ENCODE measurements around the gene PIF1.

The PIF1 gene, protein sequence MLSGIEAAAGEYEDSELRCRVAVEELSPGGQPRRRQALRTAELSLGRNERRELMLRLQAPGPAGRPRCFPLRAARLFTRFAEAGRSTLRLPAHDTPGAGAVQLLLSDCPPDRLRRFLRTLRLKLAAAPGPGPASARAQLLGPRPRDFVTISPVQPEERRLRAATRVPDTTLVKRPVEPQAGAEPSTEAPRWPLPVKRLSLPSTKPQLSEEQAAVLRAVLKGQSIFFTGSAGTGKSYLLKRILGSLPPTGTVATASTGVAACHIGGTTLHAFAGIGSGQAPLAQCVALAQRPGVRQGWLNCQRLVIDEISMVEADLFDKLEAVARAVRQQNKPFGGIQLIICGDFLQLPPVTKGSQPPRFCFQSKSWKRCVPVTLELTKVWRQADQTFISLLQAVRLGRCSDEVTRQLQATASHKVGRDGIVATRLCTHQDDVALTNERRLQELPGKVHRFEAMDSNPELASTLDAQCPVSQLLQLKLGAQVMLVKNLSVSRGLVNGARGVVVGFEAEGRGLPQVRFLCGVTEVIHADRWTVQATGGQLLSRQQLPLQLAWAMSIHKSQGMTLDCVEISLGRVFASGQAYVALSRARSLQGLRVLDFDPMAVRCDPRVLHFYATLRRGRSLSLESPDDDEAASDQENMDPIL

DNA sequence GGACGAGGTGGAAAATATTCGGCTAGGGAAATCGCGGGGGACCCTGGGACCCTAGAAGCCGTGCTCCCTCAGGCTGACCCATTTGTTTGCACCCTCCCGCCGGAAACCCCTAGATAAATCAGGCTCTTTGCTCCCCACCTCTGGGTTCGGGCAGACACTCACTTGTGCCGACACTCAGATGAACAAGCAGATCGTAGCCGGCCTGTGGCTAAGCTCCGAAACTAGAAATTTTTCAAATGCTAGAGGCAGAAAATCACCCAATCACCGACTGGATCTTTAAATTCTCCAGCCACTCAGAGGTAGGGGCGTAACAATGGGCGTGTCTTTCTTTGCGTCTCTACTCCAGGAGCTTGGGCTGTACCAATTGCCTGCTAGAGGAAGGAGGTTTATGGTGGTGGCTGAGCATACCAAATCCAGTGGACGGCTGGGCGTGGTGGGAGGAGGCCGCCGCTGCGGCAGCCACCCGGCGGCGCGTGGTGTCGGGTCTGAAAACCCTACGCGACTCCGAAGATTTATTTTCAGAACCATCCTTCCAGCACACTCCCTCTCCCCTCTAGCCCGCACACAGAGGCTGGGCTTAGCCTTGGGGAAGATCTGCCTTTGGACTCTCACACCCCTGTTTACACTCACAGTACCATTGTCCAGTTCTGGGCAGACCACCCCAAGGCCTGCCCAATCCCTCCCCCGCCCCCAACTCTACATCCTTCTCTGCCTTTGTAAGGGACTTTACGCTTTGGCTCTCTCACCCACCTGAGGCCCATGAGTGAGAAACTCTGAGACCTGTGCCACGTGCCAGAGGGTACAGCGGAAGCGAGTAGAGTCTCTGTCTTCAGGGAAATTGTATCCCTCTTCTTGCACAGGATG is at the start of gene PIF1:
Gene PIF1 (minus strand): TSS at position 217 of the 864 bp plus-strand sequence. CDS start 1,312 bp downstream, outside the sequence.
- DNase-seq: peak in 50 of 51 donors; percentile 17 to 95 (median 74)

DNA sequence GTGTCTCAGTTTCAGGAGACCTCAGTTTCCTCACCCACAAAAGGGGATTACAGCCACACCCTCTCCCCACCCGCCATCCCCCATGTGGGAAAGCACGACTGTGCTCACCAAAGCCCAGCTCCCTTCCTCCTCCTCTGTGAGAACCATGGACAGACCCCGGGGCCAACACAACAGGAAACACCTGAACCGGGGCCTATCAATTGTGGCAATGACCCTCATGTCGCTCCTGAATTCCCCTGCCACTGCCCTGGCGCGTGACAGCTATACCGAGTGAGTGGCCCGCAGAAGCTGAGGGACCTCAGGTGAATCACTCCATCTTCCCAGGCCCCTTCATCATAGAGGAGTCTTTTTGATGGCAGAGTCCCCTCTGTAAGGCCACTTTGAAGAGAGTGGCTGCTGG is 44.9 kb upstream of the PIF1 start:
- DNase-seq: no peak

DNA sequence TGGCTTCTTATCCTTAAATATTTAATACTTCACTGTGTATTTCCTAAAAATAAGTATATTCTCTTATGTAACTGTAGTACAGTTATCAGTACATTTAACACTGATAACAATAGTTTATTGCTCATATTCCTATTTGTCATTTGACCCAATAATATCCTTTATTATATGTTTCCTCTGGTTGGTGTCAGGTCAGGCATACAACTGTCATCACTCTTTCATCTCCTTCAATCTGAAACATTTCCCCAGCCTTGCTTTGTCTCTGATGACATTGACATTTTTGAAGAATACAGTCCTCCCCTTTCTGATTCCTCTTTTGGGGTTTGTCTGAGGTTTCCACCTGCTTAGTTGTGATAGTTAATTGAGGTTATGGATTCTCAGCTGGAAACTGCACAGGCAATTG is 44.1 kb upstream of the PIF1 start:
- no peak for DNase-seq

DNA sequence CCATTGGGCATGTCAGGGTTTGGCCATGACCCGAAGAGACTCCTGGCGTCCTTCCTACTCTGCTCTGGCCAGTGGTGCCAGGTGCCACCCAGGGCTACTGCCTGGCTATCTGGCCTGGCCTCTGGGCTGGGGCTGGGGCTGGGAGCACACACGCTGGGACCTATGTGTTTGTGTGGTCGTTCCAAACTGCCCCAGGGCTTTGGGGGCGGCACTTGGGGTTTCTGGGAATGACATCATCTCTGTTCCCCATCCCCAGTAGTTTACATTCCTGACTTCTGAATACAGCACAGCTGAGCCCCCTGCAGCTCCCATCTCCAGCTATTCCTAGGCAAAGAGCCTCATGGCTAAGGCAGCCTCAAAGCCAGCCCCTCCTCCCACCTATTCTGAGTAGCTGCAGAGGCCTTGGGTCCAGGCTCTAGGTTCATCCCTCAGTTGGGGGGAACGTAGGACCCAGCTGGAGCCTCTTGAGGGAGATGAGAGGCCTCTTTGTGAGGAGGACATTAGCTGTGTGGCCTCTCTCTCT is 40.6 kb upstream of the PIF1 start:
- DNase-seq: peak in 14 of 51 donors; percentile 26 to 62 (median 48)

DNA sequence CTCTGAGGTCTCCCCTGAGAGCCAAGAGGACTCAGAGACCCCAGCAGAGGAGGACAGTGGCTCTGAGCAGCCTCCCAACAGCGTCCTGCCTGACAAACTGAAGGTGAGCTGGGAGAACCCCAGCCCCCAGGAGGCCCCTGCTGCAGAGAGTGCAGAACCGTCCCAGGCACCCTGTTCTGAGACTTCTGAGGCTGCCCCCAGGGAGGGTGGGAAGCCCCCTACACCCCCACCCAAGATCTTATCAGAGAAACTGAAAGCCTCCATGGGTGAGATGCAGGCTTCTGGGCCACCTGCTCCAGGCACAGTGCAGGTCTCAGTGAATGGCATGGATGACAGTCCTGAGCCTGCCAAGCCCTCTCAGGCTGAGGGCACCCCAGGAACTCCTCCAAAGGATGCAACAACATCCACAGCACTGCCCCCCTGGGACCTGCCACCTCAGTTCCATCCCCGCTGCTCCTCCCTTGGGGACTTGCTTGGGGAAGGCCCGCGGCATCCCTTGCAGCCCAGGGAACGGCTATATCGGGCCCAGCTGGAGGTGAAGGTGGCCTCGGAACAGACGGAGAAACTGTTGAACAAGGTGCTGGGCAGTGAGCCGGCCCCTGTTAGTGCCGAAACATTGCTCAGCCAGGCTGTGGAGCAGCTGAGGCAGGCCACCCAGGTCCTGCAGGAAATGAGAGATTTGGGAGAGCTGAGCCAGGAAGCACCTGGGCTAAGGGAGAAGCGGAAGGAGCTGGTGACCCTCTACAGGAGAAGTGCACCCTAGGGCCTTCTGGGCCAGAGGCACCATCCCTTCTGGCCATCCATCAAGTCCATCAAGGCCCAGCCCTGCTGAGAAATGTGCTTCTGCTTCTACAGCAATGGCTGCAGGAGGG is 39.9 kb upstream of the PIF1 start:
- DNase-seq: no peak

DNA sequence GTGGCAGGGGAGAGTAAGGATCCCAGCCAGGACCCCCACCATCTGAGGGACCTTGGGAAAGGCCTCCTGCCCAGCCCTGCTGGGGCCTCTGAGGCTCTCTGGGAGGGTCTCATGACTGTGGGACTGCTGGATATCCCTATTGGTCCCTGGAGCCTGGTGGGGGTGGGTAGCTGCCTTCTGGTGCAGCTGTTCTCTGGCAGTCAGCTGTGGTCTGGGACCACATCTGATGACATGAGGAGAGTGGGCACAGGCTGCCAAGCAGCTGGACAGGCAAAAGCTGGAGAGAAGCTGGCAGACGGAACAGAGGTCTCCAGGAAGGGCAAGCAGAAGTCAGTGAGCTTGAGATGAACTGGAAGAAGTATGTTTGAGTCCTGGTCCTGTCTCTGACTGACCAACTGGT is 38.6 kb upstream of the PIF1 start:
- DNase-seq: peak in 1 of 51 donors; percentile 48

DNA sequence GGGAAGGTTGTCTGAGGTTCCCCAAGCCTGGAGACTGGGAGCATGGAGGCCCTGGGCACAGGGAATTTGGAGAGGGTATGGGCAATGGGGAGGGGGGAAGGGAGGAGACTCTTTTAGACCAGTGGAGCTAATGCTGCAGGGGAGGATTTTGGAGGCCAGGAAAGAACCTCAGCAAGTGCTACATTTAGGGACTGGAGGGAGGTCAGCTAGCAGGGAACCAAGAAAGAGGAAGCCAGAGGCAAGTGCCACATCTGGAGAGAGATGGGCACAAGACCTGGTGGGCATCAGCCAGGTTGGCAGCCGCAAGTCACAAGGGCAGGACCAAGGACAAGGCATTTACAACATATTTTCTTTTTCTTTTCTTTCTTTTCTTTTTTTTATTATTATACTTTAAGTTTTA is 37.0 kb upstream of the PIF1 start:
- no peak for DNase-seq

DNA sequence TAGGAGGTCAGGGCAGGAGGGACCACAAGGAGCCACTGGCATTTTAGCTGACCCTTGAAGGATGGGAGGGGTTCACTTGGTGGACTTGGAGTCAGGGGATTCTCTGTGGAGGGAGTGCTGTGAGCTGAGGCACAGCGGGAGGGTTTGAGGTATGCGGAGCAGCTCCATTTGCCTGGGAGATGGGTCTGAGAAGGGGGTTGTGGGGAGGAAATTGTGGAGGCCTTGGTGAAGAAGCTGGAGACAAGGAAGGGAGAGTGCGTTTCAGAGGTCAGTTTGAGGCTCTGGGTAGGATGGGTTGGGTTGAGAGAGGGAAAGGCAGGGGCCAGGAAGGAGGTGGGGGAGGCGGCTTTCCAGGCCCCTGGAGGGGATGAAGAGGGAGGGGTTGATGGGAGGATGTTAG is 36.5 kb upstream of the PIF1 start:
- no peak for DNase-seq

DNA sequence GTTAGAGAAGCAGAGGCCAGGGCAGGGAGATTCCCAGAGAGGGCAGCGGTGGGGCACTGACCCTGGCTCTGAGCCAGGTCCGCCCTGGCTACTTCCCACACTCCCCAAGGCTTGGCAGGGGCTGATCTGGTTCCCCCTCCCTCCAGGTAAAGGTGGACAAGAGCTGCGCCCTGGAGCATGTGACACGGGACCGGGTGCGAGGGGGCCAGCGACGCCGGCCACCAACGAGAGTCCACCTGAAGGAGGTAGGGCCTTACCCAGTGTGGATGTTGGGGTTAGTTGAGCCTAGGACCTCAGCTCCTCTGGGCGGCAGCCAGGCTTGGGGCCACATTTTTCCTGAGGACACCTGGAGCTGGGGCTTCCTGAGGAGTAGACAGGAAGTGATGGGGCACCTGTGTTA is 35.9 kb upstream of the PIF1 start:
- DNase-seq: no peak

DNA sequence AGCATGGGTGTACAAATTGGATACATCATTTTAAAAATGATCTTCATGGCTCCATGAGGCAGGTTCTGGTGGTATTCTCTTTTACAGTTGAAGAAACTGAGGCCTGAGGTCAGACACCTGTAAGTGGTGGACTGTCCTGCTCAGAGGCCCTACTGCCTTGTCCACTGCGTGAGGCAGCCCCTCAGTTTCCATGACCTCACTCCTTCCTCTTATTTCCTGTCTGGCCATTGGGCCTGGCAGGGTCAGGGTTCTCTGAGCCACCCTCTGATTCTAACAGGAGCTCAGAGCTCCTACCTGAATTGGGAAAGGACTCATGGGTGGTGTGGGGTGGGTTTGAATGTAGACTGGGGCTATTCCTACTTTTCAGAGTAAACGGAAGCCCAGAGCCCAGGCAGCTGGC is 33.8 kb upstream of the PIF1 start:
- DNase-seq: no peak

DNA sequence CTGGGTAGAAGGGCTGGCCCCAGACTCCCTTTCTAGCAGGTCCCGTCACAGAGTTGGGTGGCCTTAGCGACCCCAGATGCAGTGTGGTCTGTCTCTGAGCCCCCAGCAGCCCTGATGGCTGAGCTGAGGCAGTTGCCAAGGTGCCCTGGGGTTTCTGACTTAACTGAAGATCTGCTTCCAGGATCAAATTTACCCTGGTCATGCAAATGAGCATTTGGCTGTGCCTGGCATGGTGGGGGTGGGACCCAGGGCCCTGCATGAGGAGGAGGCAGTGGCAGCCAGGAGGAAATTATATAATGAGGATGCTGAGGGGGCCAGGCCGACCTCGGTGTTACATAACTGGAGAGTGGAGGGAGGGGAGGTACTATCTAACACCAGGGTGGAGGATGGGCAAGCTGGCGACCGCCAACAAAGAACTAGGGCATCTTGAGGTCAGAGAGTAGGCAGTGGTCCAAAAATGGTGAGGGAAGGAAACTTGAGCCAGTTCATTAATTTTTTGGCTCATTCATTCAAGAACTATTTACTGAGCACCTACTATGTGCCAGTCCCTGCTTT is 32.7 kb upstream of the PIF1 start:
- peak in 20 of 51 donors; percentile 11 to 63 (median 33) for DNase-seq

DNA sequence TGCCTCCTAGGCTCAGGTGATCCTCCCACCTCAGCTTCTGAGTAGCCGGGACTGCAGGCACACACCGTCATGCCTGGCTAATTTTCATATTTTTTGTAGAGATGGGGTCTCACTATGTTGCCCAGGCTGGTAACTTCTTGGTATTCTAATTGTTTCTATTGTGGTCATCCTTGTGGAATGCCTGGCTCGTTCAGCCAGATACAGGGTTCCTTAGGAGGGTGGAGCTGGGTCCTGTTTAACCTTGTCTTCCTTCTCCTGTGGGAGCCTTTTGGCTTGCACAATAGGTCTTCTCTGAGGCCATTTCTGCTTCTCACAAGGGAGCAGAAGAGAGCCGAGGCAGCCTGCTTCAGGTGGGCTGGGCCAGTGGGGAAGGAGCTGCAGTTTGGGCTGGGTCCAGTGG is 32.0 kb upstream of the PIF1 start:
- DNase-seq: no peak

DNA sequence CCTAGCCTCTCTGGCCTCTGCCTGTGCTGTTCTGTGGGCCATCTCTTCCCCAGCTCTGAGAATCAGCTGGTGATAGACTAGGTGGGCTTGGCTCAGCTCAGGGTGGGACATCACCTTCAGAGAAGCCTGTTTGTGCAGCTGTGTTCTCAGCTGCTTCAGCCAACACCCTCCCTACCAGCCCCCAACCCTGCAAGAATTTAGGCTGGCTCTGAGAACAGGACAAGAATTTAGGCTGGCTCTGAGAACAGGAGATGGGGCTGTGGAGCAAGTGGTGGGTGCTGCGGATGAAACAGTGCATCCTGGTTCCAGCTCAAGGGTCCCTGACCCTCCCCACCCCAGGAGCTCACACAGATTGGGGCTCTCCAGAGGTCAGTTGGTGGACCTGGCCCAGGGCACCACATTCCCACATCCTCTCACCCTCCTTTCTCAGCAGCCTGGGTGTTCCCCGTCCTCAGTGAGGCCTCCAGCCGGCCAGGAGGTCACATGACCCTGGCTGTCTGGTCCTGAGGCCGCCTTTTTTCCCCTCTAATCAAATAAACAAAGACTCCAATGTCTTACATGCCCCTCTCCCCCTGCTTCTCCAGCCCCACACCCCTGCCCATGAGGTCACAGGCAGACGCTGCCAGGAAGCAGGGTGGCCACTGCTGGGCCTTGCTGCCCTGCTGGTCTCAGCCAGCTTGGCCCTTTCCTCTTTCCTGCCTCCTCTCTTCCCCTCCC is 31.1 kb upstream of the PIF1 start:
- DNase-seq: peak in 48 of 51 donors; percentile 48 to 96 (median 85)

DNA sequence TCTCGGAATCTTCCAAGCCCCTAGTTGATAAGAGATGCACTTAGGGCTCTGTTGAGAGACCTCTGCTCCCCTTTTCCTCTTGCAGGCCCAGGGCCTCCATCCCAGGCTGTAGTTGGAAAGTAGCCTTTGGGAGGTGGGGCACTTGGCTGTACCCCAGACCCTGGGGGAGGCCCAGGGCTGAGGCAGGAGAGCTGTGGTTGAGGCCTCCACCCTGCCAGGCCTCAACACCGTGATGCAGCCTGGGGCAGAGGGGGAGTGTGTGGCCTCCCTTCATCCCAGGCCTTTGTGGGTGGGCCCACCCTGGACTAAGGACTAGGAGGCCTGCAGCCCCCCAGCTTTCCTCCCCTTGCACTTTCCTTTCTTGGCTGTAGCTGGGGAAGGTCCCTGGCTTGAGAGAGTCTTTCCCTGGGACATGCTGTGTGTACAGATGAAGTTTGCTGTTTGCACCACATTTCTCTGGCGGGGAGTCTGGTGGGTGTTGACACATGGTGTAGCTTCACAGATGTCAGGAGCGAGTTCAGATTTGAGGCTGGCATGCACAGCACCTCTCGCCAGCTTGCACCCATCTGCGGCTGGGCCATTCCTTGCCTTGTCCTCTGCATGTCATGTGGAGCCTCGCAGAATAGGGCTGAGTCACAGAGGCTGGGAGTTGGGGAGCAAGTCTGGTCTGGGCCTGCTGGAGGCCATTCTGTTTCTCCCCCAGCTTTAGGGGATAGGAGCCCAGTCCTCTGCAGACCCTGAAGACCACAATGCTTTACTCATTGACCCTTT is 29.9 kb upstream of the PIF1 start:
- peak in 6 of 51 donors; percentile 18 to 62 (median 28) for DNase-seq

DNA sequence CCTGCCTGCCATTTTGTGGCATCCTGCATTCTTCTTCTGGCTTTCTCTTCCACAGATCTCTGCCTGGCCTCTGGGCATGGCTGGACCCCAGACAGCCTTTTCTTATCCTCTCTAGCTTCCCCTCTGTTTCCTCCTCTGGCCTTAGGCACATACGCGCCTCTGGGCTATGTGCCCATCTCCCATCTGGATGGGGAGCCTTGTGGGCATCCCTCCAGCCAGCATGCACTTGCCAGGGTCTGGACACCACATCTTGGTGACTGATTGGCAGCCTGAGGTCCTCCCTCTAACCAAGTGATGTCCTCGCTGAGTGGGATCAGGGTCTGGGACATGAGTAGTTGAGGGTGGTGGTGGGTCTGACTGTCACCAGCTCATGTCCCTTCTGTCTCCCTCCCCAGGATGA is 29.1 kb upstream of the PIF1 start:
- peak in 2 of 51 donors; percentile 11 to 29 for DNase-seq

DNA sequence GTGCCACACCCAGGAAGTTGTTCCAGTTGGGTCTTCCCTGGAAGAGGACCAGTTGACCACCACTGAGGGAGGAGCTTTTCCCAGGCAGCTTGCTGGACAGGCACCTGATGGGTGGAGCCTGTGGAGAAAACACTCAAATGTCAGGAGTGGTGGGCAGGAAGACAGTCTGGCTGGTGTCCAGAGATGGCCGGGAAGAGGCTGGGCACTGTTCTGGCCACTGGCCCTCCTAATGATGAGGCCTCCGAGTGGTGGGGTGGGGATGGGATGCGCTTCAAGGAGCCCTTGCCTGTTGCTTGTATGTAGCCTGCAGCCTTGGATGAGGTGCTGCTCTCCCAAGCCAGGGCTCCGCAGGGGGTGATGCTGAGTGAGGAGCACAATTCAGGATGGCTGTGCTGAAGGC is 28.6 kb upstream of the PIF1 start:
- DNase-seq: peak in 2 of 51 donors; percentile 19 to 46

DNA sequence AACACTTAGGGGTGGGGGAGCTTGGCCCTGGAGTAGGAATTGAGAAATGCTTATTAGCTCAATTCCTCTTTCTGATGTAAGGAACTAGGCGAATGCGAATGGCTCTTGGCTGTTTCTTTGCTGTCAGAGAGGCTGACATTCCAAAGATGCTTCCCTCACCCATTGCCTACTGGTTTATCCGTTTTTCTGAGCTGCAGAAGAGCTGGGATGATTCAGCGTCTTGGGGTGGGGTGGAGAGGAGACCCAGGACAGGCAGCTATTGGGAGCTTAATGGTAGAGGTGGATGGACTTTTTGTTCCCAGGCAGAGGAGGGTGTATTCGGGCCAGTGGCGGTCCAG is 26.0 kb upstream of the PIF1 start:
- no peak for DNase-seq

DNA sequence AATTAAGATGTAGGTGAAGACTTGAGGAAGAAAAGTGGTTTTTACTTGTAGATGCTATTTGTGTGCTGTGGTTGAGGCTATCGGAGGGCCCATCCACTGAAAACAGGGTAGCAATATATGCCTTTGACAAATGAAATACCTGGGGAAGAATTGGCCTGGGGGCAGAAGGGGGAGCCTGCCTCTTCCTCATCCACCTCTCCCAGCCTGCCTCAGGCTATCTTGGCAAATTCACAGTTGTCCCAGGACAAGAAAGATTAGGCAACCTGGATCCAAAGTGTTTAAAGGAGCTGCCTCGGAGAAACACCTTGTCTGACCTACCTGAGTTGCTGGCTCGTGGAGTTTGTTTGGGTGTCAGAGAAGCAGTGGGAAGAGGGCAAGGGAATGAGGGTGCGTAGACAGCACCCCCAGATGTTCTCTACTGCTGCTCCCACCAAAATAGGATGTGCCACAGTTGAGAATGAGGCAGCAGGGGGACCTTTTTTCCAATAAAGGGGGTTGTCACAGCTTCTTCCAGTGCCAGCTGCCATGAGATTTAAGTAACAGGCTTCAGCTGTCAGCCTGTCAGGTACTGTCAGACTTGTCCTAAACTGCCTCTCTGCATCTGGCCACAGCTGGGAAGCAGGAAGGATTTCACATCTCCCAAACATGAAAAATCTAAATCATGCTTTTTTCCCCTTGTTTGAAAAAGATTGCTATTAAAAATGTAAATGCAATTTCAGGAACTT is 25.5 kb upstream of the PIF1 start:
- no peak for DNase-seq
